Inferior parietal cortex (tissue), 1 donor: Measurements from ENCODE around the gene DDHD1.

ENCODE experiments used
- DNase-seq: peaks from one replicate; pipeline ENCODE4 v3.0.0-alpha.2; 2016; ENCODE audit errors: extremely low spot score

The DDHD1 gene

DNA sequence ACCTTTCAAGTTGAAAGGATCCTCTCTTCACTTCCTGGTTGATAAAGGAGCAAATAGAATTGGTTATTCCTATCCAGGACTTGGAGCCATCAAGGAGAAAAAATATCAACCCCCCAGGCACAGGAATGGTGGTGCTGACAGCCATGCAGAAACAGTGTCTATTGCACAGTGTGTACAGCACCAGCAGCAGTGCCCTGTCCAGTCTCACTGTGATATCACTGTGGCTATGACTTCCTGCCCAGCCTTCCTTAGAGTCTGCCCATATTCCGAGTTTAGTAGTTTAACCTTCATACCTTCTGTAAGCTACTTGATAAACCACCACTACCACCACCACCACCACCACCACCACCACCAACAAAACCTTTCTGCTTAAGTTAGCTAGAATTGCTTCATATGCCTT lies 157.1 kb downstream of the DDHD1 start:
- no peak for DNase-seq

DNA sequence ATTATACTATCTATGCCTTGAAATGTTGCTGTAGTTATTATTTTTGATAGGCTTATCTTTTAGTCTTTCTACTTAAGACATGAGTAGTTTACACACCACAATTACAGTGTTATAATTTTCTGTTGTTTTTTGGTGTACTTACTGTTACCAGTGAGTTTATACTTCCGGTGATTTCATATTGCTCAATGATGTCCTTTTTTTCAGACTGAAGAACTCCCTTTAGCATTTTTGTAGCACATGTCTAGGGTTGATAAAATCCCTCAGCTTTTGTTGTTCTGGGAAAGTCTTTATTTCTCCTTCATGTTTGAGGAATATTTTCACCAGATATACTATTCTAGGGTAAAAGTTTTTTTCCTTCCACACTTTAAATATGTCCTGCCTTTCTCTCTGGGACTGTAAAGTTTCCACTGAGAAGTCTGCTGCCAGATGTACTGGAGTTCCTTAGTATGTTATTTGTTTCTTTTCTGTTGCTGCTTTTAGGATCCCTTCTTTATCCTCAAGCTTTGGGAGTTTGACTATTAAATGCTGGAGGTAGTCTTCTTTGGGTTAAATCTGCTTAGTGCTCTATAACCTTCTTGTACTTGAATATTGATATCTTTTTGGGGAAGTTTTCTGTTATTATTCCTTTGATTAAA lies 160.8 kb downstream of the DDHD1 start:
- DNase-seq, result no peak

DNA sequence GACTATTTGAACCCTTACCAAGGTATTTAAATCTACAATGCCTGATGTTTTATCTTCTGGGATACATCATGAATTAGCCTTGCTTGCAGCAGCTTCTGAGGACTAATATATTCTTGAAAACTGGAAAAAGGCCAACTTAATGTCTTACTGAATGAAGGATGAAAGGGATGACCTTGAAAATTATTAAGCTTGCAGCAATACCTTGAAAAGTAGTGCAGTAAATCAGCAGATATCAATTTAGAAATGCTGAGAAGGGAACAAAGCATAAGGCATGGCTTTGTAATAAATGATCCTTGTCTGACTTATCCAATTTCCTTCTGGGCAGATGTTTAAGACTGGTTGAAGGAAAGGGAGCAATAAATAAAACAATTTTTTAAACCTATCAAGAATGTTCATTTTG lies 165.0 kb downstream of the DDHD1 start:
- DNase-seq, result no peak

DNA sequence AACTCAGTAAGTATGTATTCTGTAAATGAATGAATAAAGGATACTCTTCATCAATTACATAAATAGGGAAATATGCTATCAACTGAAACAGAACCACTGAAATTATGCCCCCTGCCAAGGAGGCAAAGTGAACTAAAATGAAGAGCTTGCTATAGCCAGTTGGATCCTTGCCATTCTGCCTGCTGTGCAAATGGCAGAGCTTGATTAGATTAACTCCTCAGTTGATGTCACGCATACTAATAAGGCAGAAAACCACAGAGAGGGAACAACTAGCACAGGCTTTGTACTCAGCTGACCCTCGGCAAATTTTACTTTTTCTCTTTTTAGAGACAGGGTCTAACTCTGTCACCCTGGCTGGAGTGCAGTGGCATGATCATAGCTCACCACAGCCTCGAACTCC lies 165.6 kb downstream of the DDHD1 start:
- DNase-seq, result no peak

DNA sequence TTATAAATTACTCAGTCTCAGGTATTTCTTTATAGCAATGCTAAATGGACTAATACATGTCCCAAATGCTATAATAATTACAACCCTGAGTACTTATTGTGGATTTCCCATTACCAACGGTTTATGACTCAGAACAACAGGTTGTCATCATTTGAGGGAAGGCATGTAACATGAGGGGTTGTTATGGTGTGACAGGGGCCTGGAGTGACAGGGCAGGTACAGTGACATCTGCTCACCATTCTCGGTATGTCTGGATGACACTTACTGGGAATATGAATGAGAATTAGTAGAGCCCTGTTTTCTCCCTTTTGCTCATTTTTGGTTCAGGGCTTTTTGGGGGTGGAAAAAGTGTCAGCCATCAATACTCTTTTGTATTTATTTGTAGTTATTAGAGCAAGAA lies 166.1 kb downstream of the DDHD1 start:
- no peak for DNase-seq
